ENCODE measurements around the gene SLIT3.

- TF ChIP-seq CTCF (IDR thresholded peaks at IDR 0.05; ENCODE audit: poor library complexity) (no peak), EZH2 (IDR thresholded peaks at IDR 0.05; ENCODE audit: borderline replicate concordance) (no peak)
Measured at GRCh38 chr5:168647083-168647482, 653.9 kb downstream of the SLIT3 start.
